ENCODE measurements around the gene OR51G2. TPM values are rescaled to one million over a fixed set of nuclear protein-coding genes. Genes with fewer than 3 reads are reported as not detected.
"Not testable (repeated sequence)": the region's sequence is repeated elsewhere in the genome, so short reads cannot be mapped to it uniquely, and the experiment has no call there.

OR51G2 gene
- total and polyA plus RNA-seq, 2 donors (not counting 1 experiment from before 2014, with no cell fraction given), result not detected

- POLR2A ChIA-PET, result no interaction called here
- Mint-ChIP-seq H3K27me3 (no peaks in the 10 kb centered on the region), H3K4me3 (no peak overlapping the region), H3K27ac (no peak overlapping the region), H3K4me1 (no peaks in the 10 kb centered on the region), H3K9me3 (ENCODE audit: insufficient read depth) (peaks cover 6% of the 10 kb centered on the region)
- no peak for DNase-seq
- no peaks in the 10 kb centered on the region for H3K79me2 ChIP-seq (ENCODE audit: control insufficient read depth, insufficient read depth, low read length)
- no peaks in the 10 kb centered on the region for H4K20me1 ChIP-seq (ENCODE audit: control insufficient read depth, insufficient read depth, low read length, poor library complexity, severe bottlenecking)
- no peak overlapping the region for H3K4me3 ChIP-seq (ENCODE audit: control extremely low read depth in 1 of 5, extremely low read depth in 1 of 5, insufficient read depth in 1 of 5, low read depth in 2 of 5, low read length in 4 of 5)
- no peak overlapping the region for H3K27ac ChIP-seq (ENCODE audit: low read length in 2 of 2)
- CTCF ChIA-PET, result interaction anchor here (0.6 kb wide), 1 partner anchor 322 kb away, joined by 3 read pairs; no protein-coding TSS in a partner anchor
- H3K4me1 ChIP-seq (ENCODE audit: control insufficient read depth in 2 of 2, insufficient read depth in 2 of 2, low read length in 2 of 2), result no peaks in the 10 kb centered on the region
- WGBS (ENCODE audit: insufficient coverage), result 100% methylated on average over 1 of the region's 3 CpGs
- no peak for ATAC-seq (ENCODE audit: low read depth)
- H3K9ac ChIP-seq (ENCODE audit: low read length), result no peak overlapping the region
- TF ChIP-seq CTCF (IDR thresholded peaks at IDR 0.05), result no peak
- no peak for TF ChIP-seq EZH2 (IDR thresholded peaks at IDR 0.05; ENCODE audit: borderline replicate concordance, insufficient read depth, low read depth, low read length, poor library complexity, severe bottlenecking)
- no peaks in the 10 kb centered on the region for H3K27me3 ChIP-seq (replicated peaks in 1 of 4; ENCODE audit: control extremely low read depth in 1 of 4, control insufficient read depth in 3 of 4, insufficient read depth in 4 of 4, low read length in 3 of 4)
- H2AFZ ChIP-seq (ENCODE audit: insufficient read depth, low read depth, low read length, poor library complexity, severe bottlenecking), result no peak overlapping the region
- intact Hi-C loops (cut with micrococcal nuclease), result no loop called here
- no peaks in the 10 kb centered on the region for H3K36me3 ChIP-seq (replicated peaks in 1 of 2; ENCODE audit: control extremely low read depth in 1 of 2, control insufficient read depth in 1 of 2, extremely low read depth in 1 of 2, insufficient read depth in 2 of 2, low read length in 1 of 2)
- H3K4me2 ChIP-seq (replicated peaks; ENCODE audit: low read depth, low read length, poor library complexity, severe bottlenecking), result no peak overlapping the region
- H3K9me3 ChIP-seq (ENCODE audit: control extremely low read depth in 1 of 3, control insufficient read depth in 2 of 3, insufficient read depth in 1 of 3, low read length in 2 of 3), result no peaks in the 10 kb centered on the region
These were observed 41.7 kb upstream of the OR51G2 start for GRCh38 chr11:4960877-4961276.

- no peaks in the 10 kb centered on the region for H3K27me3 ChIP-seq (replicated peaks in 1 of 4; ENCODE audit: control extremely low read depth in 1 of 4, control insufficient read depth in 3 of 4, insufficient read depth in 4 of 4, low read length in 3 of 4)
- H3K4me1 ChIP-seq (ENCODE audit: control insufficient read depth in 2 of 2, insufficient read depth in 2 of 2, low read length in 2 of 2), result no peaks in the 10 kb centered on the region
- Mint-ChIP-seq H3K9me3 (ENCODE audit: insufficient read depth) (no peaks in the 10 kb centered on the region), H3K4me3 (no peak overlapping the region), H3K27me3 (no peaks in the 10 kb centered on the region), H3K4me1 (no peaks in the 10 kb centered on the region), H3K27ac (no peak overlapping the region)
- ChIA-PET CTCF (no interaction called here), POLR2A (no interaction called here)
- no peak overlapping the region for H2AFZ ChIP-seq (ENCODE audit: insufficient read depth, low read depth, low read length, poor library complexity, severe bottlenecking)
- H3K4me3 ChIP-seq (ENCODE audit: control extremely low read depth in 1 of 5, extremely low read depth in 1 of 5, insufficient read depth in 1 of 5, low read depth in 2 of 5, low read length in 4 of 5), result no peak overlapping the region
- no peak overlapping the region for H3K4me2 ChIP-seq (replicated peaks; ENCODE audit: low read depth, low read length, poor library complexity, severe bottlenecking)
- no peak overlapping the region for H3K9ac ChIP-seq (ENCODE audit: low read length)
- no peak for ATAC-seq (ENCODE audit: low read depth)
- no peaks in the 10 kb centered on the region for H3K9me3 ChIP-seq (ENCODE audit: control extremely low read depth in 1 of 3, control insufficient read depth in 2 of 3, insufficient read depth in 1 of 3, low read length in 2 of 3)
- H4K20me1 ChIP-seq (ENCODE audit: control insufficient read depth, insufficient read depth, low read length, poor library complexity, severe bottlenecking), result no peaks in the 10 kb centered on the region
- H3K79me2 ChIP-seq (ENCODE audit: control insufficient read depth, insufficient read depth, low read length), result no peaks in the 10 kb centered on the region
- intact Hi-C loops (cut with micrococcal nuclease), result no loop called here
- H3K27ac ChIP-seq (ENCODE audit: low read length in 2 of 2), result no peak overlapping the region
- 100% methylated on average over 2 of the region's 4 CpGs for WGBS (ENCODE audit: insufficient coverage)
- DNase-seq, result no peak
- H3K36me3 ChIP-seq (replicated peaks in 1 of 2; ENCODE audit: control extremely low read depth in 1 of 2, control insufficient read depth in 1 of 2, extremely low read depth in 1 of 2, insufficient read depth in 2 of 2, low read length in 1 of 2), result no peaks in the 10 kb centered on the region
- TF ChIP-seq CTCF (IDR thresholded peaks at IDR 0.05), result no peak
- TF ChIP-seq EZH2 (IDR thresholded peaks at IDR 0.05; ENCODE audit: borderline replicate concordance, insufficient read depth, low read depth, low read length, poor library complexity, severe bottlenecking), result no peak
These were observed 38.2 kb upstream of the OR51G2 start for GRCh38 chr11:4957396-4957795.

- H3K9me3 Mint-ChIP-seq (ENCODE audit: insufficient read depth); POLR2A ChIA-PET; intact Hi-C loops (cut with micrococcal nuclease): not testable (repeated sequence)
These were observed 36.5 kb upstream of the OR51G2 start, which contains the start of gene OR51A2 for GRCh38 chr11:4955613-4956012. OR51A2 (minus strand) TSS chr11:4955713; CDS start chr11:4955713, 0 bp downstream.

More at GRCh38 chr11:4955613-4956012, 36.5 kb upstream of the OR51G2 start, which contains the start of gene OR51A2:
- H3K4me2 ChIP-seq (replicated peaks; ENCODE audit: low read depth, low read length, poor library complexity, severe bottlenecking); H3K36me3 ChIP-seq (replicated peaks in 1 of 2; ENCODE audit: control extremely low read depth in 1 of 2, control insufficient read depth in 1 of 2, extremely low read depth in 1 of 2, insufficient read depth in 2 of 2, low read length in 1 of 2); CTCF ChIA-PET; ATAC-seq (ENCODE audit: low read depth); H3K27me3 Mint-ChIP-seq; H3K27ac Mint-ChIP-seq; H3K79me2 ChIP-seq (ENCODE audit: control insufficient read depth, insufficient read depth, low read length); H3K9me3 ChIP-seq (ENCODE audit: control extremely low read depth in 1 of 3, control insufficient read depth in 2 of 3, insufficient read depth in 1 of 3, low read length in 2 of 3); H3K27me3 ChIP-seq (replicated peaks in 1 of 4; ENCODE audit: control extremely low read depth in 1 of 4, control insufficient read depth in 3 of 4, insufficient read depth in 4 of 4, low read length in 3 of 4); H3K9ac ChIP-seq (ENCODE audit: low read length); H4K20me1 ChIP-seq (ENCODE audit: control insufficient read depth, insufficient read depth, low read length, poor library complexity, severe bottlenecking); H3K4me1 Mint-ChIP-seq; H2AFZ ChIP-seq (ENCODE audit: insufficient read depth, low read depth, low read length, poor library complexity, severe bottlenecking); H3K4me3 ChIP-seq (ENCODE audit: control extremely low read depth in 1 of 5, extremely low read depth in 1 of 5, insufficient read depth in 1 of 5, low read depth in 2 of 5, low read length in 4 of 5); H3K27ac ChIP-seq (ENCODE audit: low read length in 2 of 2); H3K4me1 ChIP-seq (ENCODE audit: control insufficient read depth in 2 of 2, insufficient read depth in 2 of 2, low read length in 2 of 2); DNase-seq; H3K4me3 Mint-ChIP-seq: not testable (repeated sequence)
- WGBS (ENCODE audit: insufficient coverage), result no CpG with 5 or more reads among the region's 2 CpGs

Data from B cell (primary cell).